Gastrocnemius medialis (tissue), 4 donors: ENCODE results near the gene TRIM22. TPM values are rescaled to one million over a fixed set of nuclear protein-coding genes. Genes with fewer than 3 reads are reported as not detected.

Experiments used
- ATAC-seq, 2 donors: fragments of 150-250 bp; one replicate each; pipeline ENCODE4 v1.9.1; 2016
- DNase-seq, 2 donors: peaks; one replicate each; pipeline ENCODE4 v3.0.0-alpha.2; 2019
- H3K27ac ChIP-seq, 4 donors: fragments of 200-600 bp; sonication (generic); 1 replicate in 1 of 4; 2 replicates in 3 of 4; pipeline ENCODE4 v1.5.1; 2016 to 2018; ENCODE audit warnings: mild to moderate bottlenecking in 2 of 4, moderate library complexity in 1 of 4
- H3K27me3 ChIP-seq, 3 donors: fragments of 200-600 bp; sonication (generic) in 2 of 3; 1 replicate in 1 of 3; 2 replicates in 2 of 3; pipeline versions ENCODE4 v1.5.1 to v1.6.0; 2016 to 2019; ENCODE audit warnings: mild to moderate bottlenecking in 1 of 3, moderate library complexity in 1 of 3
- H3K36me3 ChIP-seq, 2 donors: fragments of 200-600 bp; sonication (generic) in 1 of 2; one replicate each; pipeline ENCODE4 v1.5.1; 2017 to 2018
- H3K4me1 ChIP-seq, 2 donors: fragments of 200-600 bp; sonication (generic) in 1 of 2; one replicate each; pipeline ENCODE4 v1.5.1; 2016 to 2017; ENCODE audit warnings: mild to moderate bottlenecking in 2 of 2
- H3K4me3 ChIP-seq, 4 donors: fragments of 200-600 bp; sonication (generic) in 3 of 4; 1 replicate in 1 of 4; 2 replicates in 3 of 4; pipeline ENCODE4 v1.5.1; 2016 to 2019; ENCODE audit warnings: mild to moderate bottlenecking in 2 of 4
- H3K9me3 ChIP-seq, 3 donors: fragments of 200-600 bp; sonication (generic) in 2 of 3; 1 replicate in 1 of 3; 2 replicates in 2 of 3; pipeline ENCODE4 v1.5.1; 2016 to 2019
- CTCF ChIP-seq, 5 experiments: fragments of 450-650 bp in 3 of 5; fragments of 200-600 bp in 2 of 5; sonication (generic) in 2 of 5; IDR thresholded peaks in 4 of 5; conservative IDR thresholded peaks in 1 of 5; 1 replicate in 4 of 5; 2 replicates in 1 of 5; pipeline ENCODE4 v1.5.1; 2016 to 2019; ENCODE audit warnings: antibody characterized with exemption in 5 of 5, mild to moderate bottlenecking in 3 of 5, moderate library complexity in 3 of 5
- POLR2A ChIP-seq, 2 donors: fragments of 450-650 bp; IDR thresholded peaks; one replicate each; pipeline ENCODE4 v1.6.1; 2017; ENCODE audit warnings: antibody characterized with exemption in 2 of 2, mild to moderate bottlenecking in 2 of 2, moderate library complexity in 2 of 2
- in situ Hi-C, 4 donors: fragments of 200-750 bp; cut with MboI; loops; one replicate each; pipeline versions ENCODE4 v1.15.0 to v1.8.0; 2017; ENCODE audit warnings: low sequenced_read_pairs in 4 of 4
- intact Hi-C: fragments of 100-400 bp; cut with DNase I; formaldehyde crosslinking; loops from one replicate; pipeline ENCODE4 v1.15.1; 2023; ENCODE audit warnings: low total_unique reads
- total RNA-seq, 4 donors: library from RNA; depleted of rRNA; stranded (reverse); fragments of >200 nt; gene quantifications; one replicate each; pipeline versions ENCODE4 v1.1.0 to v1.2.3, GENCODE V29; 2016

Gene TRIM22
- total RNA-seq, 4 donors from 2014 or later, result 5.3 to 15.8 (median 8.8) TPM

GRCh38 chr11:5746614-5747013, 57.0 kb downstream of the TRIM22 start:
- ATAC-seq (no peak), DNase-seq (no peak)
- intact Hi-C loops (no loop called here), in situ Hi-C loops (no loop called here)
- H3K27me3 ChIP-seq, result no peaks in the 10 kb centered on the region
- no peaks in the 10 kb centered on the region for H3K9me3 ChIP-seq
- H3K4me3 ChIP-seq, result no peak overlapping the region
- H3K4me1 ChIP-seq, result no peaks in the 10 kb centered on the region
- TF ChIP-seq POLR2A (IDR thresholded peaks at IDR 0.05), result no peak
- TF ChIP-seq CTCF (IDR thresholded peaks at IDR 0.05 in 4 of 5, conservative IDR thresholded peaks at IDR 0.05 in 1 of 5), result no peak
- no peak overlapping the region for H3K27ac ChIP-seq
- no peaks in the 10 kb centered on the region for H3K36me3 ChIP-seq

- DNase-seq, result no peak
- H3K9me3 ChIP-seq, result no peaks in the 10 kb centered on the region
- H3K27me3 ChIP-seq, result no peaks in the 10 kb centered on the region
- H3K4me1 ChIP-seq, result no peaks in the 10 kb centered on the region
- H3K36me3 ChIP-seq, result no peaks in the 10 kb centered on the region
- no peak overlapping the region for H3K27ac ChIP-seq
- in situ Hi-C loops (no loop called here), intact Hi-C loops (no loop called here)
- TF ChIP-seq CTCF (IDR thresholded peaks at IDR 0.05 in 4 of 5, conservative IDR thresholded peaks at IDR 0.05 in 1 of 5), result no peak
- no peak for TF ChIP-seq POLR2A (IDR thresholded peaks at IDR 0.05)
- no peak for ATAC-seq
- H3K4me3 ChIP-seq, result no peak overlapping the region
Measured at GRCh38 chr11:5749836-5750235, 60.2 kb downstream of the TRIM22 start.

GRCh38 chr11:5753943-5754342, 64.4 kb downstream of the TRIM22 start, which contains the start of gene OR52N4:
Gene OR52N4 (plus strand): TSS chr11:5754243. CDS start chr11:5754741, 498 bp downstream.
- in situ Hi-C loops, result no loop called here
- H3K27ac ChIP-seq, result no peak within 1 kb of the TSS
- H3K27me3 ChIP-seq, result no peaks in the 10 kb centered on the region
- ATAC-seq (no peak), DNase-seq (no peak)
- intact Hi-C loops, result no loop called here
- H3K36me3 ChIP-seq, result no peaks in the 10 kb centered on the region
- no peaks in the 10 kb centered on the region for H3K4me1 ChIP-seq
- TF ChIP-seq POLR2A (IDR thresholded peaks at IDR 0.05) (no peak), CTCF (IDR thresholded peaks at IDR 0.05 in 4 of 5, conservative IDR thresholded peaks at IDR 0.05 in 1 of 5) (no peak)
- H3K4me3 ChIP-seq, result no peak within 1 kb of the TSS
- no peaks in the 10 kb centered on the region for H3K9me3 ChIP-seq

Other genes starting within 250 kb of the TRIM22 start
- not detected for gene OR51I1, start 248.3 kb upstream of the TRIM22 start, total RNA-seq
- not detected for gene OR51I2, start 240.5 kb upstream of the TRIM22 start, total RNA-seq
- gene OR52D1, start 201.1 kb upstream of the TRIM22 start, total RNA-seq, result not detected
- gene UBQLN3, start 179.8 kb upstream of the TRIM22 start, total RNA-seq, result not detected
- under 1 TPM in 1 of 4 donors, not detected in 3; 0.25 TPM for gene UBQLNL, start 173.1 kb upstream of the TRIM22 start, total RNA-seq
- gene OR52H1, start 141.2 kb upstream of the TRIM22 start, total RNA-seq, result not detected
- not detected for gene OR52B6, start 108.9 kb upstream of the TRIM22 start, total RNA-seq
- under 1 TPM; 0.15 to 0.35 (median 0.28) TPM for gene TRIM6, start 93.2 kb upstream of the TRIM22 start, total RNA-seq
- 1 to 10 TPM in 3 of 4 donors, under 1 TPM in 1; 0.32 to 1.6 (median 1.2) TPM for gene TRIM34, start 64.8 kb upstream of the TRIM22 start, total RNA-seq
- gene TRIM5, start 4.7 kb upstream of the TRIM22 start, total RNA-seq, result 1 to 10 TPM; 2.3 to 3.9 (median 2.6) TPM
- not detected for gene OR56B1, start 46.7 kb downstream of the TRIM22 start, total RNA-seq
- gene OR52N4, start 64.5 kb downstream of the TRIM22 start, total RNA-seq, result not detected
- gene OR52N5, start 93.6 kb downstream of the TRIM22 start, total RNA-seq, result not detected
- gene OR52N1, start 101.5 kb downstream of the TRIM22 start, total RNA-seq, result not detected
- gene OR52N2, start 119.1 kb downstream of the TRIM22 start, total RNA-seq, result not detected
- not detected for gene OR52E6, start 152.1 kb downstream of the TRIM22 start, total RNA-seq
- not detected for gene OR52E8, start 167.9 kb downstream of the TRIM22 start, total RNA-seq
- not detected for gene OR52E4, start 190.8 kb downstream of the TRIM22 start, total RNA-seq
- not detected for gene OR52E5, start 203.4 kb downstream of the TRIM22 start, total RNA-seq